Measurements from ENCODE around the gene MLLT6. TPM values are rescaled to one million over a fixed set of nuclear protein-coding genes. Genes with fewer than 3 reads are reported as not detected.

Gene MLLT6
- total RNA-seq, 1 experiment from 2014 or later = 24.7 TPM

DNA sequence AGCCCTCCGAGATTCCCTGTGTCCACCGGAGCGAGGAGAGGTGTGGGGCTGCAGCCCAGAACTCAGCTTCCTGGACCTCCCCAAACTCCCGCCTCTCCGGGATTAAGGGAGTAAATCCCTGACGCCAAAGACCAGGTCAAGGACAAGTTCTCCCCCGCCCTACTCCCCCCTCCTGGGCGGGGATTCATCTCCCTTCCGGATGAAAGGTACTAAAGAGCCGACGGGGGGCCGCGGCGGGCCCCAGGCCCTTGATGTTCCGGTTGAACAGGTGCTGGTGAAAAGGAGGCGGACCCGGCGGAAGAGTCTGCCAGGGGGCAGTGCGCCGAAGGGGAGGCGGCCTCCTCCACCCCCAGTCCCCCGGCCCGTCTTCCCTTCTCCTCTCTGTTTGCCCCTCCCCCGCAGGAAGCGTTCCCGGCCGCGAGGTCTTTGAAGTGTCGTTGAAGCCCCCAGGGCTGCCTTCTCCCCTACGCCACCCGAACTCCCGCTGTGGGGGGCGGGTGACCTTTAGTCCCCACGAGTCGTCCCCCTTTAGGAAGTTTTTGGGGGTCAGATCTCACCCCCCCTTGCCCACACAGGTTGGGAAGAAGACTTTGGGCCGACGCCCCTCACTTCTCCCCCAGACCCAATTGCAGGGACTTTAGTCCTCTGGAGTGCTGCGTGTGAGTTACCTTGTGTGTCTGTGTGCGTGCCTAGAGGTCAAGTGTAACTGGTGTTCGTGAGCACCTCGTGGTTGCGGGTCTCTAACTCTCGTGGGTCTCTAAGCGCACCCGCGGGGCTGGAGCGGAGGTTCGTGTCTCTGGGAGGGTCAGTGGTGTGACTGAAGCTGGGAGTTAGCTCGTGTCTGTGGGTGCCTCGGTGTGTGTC lies 1.1 kb upstream of the MLLT6 start:
- ChIA-PET POLR2A (ENCODE audit: unreplicated experiment) (no interaction called here), CTCF (no interaction called here)
- intact Hi-C loops (cut with micrococcal nuclease) = no loop called here
- Histone ChIP-seq H3K9ac (ENCODE audit: low read length) (peak overlapping the region; percentile 80), H3K79me2 (ENCODE audit: low read length) (peaks cover 35% of the 10 kb centered on the region), H3K27ac (ENCODE audit: low read length) (peak overlapping the region; percentile 35; the same call in 1 of the 2 replicates), H3K9me3 (ENCODE audit: low read length) (no peaks in the 10 kb centered on the region), H3K4me3 (ENCODE audit: low read length) (peak overlapping the region; percentile 92), H3K27me3 (ENCODE audit: low read length) (no peaks in the 10 kb centered on the region), H3K36me3 (ENCODE audit: low read depth, low read length) (no peaks in the 10 kb centered on the region), H4K20me1 (ENCODE audit: low read length) (no peaks in the 10 kb centered on the region), H3K4me1 (ENCODE audit: insufficient read depth, low read length) (peaks cover 28% of the 10 kb centered on the region), H2AFZ (ENCODE audit: low read length) (peak overlapping the region; percentile 97), H3K4me2 (ENCODE audit: low read length) (peak overlapping the region; percentile 95), H3K9me2 (replicated peaks; ENCODE audit: low read length) (no peaks in the 10 kb centered on the region), H3F3A (ENCODE audit: low read length, unreplicated experiment) (no peaks in the 10 kb centered on the region)
- peak; percentile 29 for ATAC-seq
- TF ChIP-seq EZH2 (IDR thresholded peaks at IDR 0.05; ENCODE audit: low read length, unreplicated experiment) = no peak
- BruUV-seq (replicated peaks) = no TSS peak
- DNase-seq = peak; percentile 88

GRCh38 chr17:38705523-38705802 lies 390 bp downstream of the MLLT6 start:
- H3K27me3 ChIP-seq (ENCODE audit: low read length) = no peaks in the 10 kb centered on the region
- H3K9me2 ChIP-seq (replicated peaks; ENCODE audit: low read length) = no peaks in the 10 kb centered on the region
- H3K4me2 ChIP-seq (ENCODE audit: low read length) = peak overlapping the region; percentile 96
- BruUV-seq (replicated peaks) = no TSS peak
- no peaks in the 10 kb centered on the region for H3K36me3 ChIP-seq (ENCODE audit: low read depth, low read length)
- no peaks in the 10 kb centered on the region for H4K20me1 ChIP-seq (ENCODE audit: low read length)
- intact Hi-C loops (cut with micrococcal nuclease) = no loop called here
- ChIA-PET CTCF (interaction anchor here (1.0 kb wide), 1 partner anchor 30 kb away, joined by 3 read pairs; no protein-coding TSS in a partner anchor), POLR2A (ENCODE audit: unreplicated experiment) (no interaction called here)
- H2AFZ ChIP-seq (ENCODE audit: low read length) = peak overlapping the region; percentile 81; the same call in 1 of the 2 replicates
- H3K4me3 ChIP-seq (ENCODE audit: low read length) = peak overlapping the region; percentile 92
- peaks cover 28% of the 10 kb centered on the region for H3K4me1 ChIP-seq (ENCODE audit: insufficient read depth, low read length)
- H3K79me2 ChIP-seq (ENCODE audit: low read length) = peaks cover 35% of the 10 kb centered on the region
- TF ChIP-seq EZH2 (IDR thresholded peaks at IDR 0.05; ENCODE audit: low read length, unreplicated experiment) (no peak), EZH2phosphoT487 (IDR thresholded peaks at IDR 0.05; ENCODE audit: borderline replicate concordance, low read length) (no peak), CTCF (conservative IDR thresholded peaks at IDR 0.05; ENCODE audit: low read depth, low read length) (no peak)
- no peak for DNase-seq
- no peaks in the 10 kb centered on the region for H3K9me3 ChIP-seq (ENCODE audit: low read length)
- no peaks in the 10 kb centered on the region for H3F3A ChIP-seq (ENCODE audit: low read length, unreplicated experiment)
- peak; percentile 3; the same call in 1 of the 2 replicates for ATAC-seq
- peak overlapping the region; percentile 56; the same call in 1 of the 2 replicates for H3K9ac ChIP-seq (ENCODE audit: low read length)
- H3K27ac ChIP-seq (ENCODE audit: low read length) = no peak overlapping the region

DNA sequence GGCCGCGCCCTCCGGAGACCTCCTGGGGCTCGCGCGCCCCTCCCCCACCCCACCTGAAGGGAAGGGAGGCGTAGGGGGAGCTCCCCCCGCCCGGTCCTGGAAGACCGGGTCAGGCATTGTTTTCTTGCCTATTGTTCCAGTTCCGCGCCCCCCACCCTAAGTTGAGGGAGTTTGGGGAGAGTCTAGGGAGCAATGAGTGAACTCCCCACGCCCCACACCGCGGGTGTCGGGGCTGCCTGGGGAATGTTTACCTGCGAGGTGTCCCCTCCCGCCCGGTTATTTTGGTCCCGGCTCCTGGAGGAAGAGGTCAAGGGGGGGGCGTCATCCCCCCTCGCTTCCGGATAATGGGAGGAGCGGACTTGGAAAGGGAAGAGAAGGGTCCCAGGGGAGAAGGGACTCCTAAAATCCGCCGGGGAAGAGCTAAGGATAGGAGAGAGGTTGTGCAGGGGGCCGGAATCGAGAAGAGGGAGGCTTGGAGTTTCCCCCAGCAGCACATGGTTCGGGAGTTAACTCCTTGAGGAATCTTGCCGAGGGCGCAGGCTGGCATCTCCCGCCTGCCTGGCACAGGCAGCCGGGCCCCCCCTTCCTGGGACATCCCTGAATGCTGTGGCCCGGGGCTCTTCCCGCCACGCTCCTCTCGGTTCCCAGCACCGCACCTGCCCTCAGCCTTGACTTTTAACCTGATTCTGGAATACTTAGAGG lies 881 bp downstream of the MLLT6 start:
- ATAC-seq = no peak
- Histone ChIP-seq H3K4me1 (ENCODE audit: insufficient read depth, low read length) (peaks cover 28% of the 10 kb centered on the region), H3K27ac (ENCODE audit: low read length) (no peak overlapping the region), H3K4me2 (ENCODE audit: low read length) (peak overlapping the region; percentile 96), H2AFZ (ENCODE audit: low read length) (peak overlapping the region; percentile 81), H3K79me2 (ENCODE audit: low read length) (peaks cover 35% of the 10 kb centered on the region), H3K36me3 (ENCODE audit: low read depth, low read length) (no peaks in the 10 kb centered on the region), H4K20me1 (ENCODE audit: low read length) (no peaks in the 10 kb centered on the region), H3K9me2 (replicated peaks; ENCODE audit: low read length) (no peaks in the 10 kb centered on the region), H3K4me3 (ENCODE audit: low read length) (peak overlapping the region; percentile 92), H3K9ac (ENCODE audit: low read length) (peak overlapping the region; percentile 56), H3K9me3 (ENCODE audit: low read length) (no peaks in the 10 kb centered on the region), H3F3A (ENCODE audit: low read length, unreplicated experiment) (no peaks in the 10 kb centered on the region), H3K27me3 (ENCODE audit: low read length) (no peaks in the 10 kb centered on the region)
- TF ChIP-seq EZH2phosphoT487 (IDR thresholded peaks at IDR 0.05; ENCODE audit: borderline replicate concordance, low read length) (no peak), EZH2 (IDR thresholded peaks at IDR 0.05; ENCODE audit: low read length, unreplicated experiment) (no peak), CTCF (conservative IDR thresholded peaks at IDR 0.05; ENCODE audit: low read depth, low read length) (no peak)
- peak; percentile 24 for DNase-seq
- POLR2A ChIA-PET (ENCODE audit: unreplicated experiment) = no interaction called here
- intact Hi-C loops (cut with micrococcal nuclease) = no loop called here
- BruUV-seq (replicated peaks) = no TSS peak
- CTCF ChIA-PET = interaction anchor here (1.0 kb wide), 1 partner anchor 29 kb away, joined by 3 read pairs; no protein-coding TSS in a partner anchor
